Measurements from ENCODE around the gene DENND6B.

DNA sequence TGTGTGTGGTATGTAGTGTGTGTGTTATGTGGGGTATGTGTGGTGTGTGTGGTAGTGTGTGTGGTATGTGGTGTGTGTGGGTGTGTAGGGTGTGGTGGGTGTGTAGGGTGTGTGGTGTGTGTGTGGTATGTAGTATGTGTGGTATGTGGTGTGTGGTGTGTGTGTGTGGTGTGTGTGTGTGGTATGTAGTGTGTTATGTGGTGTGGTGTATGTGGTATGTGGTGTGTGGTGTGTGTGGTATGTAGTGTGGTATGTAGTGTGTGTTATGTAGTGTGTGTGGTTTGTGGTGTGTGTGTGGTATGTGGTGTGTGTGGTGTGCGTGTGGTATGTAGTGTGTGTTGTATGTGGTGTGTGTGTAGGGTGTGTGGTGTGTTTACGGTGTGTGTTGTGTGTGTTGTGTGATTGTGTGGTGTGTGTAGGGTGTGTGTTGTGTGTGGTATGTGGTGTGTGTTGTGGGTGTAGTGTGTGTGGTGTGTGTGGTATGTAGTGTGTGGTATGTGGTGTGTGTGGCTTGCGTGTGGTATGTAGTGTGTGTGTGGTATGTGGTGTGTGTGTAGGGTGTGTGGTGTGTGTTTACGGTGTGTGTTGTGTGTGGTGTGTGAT, 12.1 kb upstream of the DENND6B start:
- TF ChIP-seq POLR2A (IDR thresholded peaks at IDR 0.05), result no peak
- TF ChIP-seq, protein P1, sequence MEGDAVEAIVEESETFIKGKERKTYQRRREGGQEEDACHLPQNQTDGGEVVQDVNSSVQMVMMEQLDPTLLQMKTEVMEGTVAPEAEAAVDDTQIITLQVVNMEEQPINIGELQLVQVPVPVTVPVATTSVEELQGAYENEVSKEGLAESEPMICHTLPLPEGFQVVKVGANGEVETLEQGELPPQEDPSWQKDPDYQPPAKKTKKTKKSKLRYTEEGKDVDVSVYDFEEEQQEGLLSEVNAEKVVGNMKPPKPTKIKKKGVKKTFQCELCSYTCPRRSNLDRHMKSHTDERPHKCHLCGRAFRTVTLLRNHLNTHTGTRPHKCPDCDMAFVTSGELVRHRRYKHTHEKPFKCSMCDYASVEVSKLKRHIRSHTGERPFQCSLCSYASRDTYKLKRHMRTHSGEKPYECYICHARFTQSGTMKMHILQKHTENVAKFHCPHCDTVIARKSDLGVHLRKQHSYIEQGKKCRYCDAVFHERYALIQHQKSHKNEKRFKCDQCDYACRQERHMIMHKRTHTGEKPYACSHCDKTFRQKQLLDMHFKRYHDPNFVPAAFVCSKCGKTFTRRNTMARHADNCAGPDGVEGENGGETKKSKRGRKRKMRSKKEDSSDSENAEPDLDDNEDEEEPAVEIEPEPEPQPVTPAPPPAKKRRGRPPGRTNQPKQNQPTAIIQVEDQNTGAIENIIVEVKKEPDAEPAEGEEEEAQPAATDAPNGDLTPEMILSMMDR (IDR thresholded peaks at IDR 0.05), result no peak
